ENCODE measurements around the gene ARHGAP23.

DNA sequence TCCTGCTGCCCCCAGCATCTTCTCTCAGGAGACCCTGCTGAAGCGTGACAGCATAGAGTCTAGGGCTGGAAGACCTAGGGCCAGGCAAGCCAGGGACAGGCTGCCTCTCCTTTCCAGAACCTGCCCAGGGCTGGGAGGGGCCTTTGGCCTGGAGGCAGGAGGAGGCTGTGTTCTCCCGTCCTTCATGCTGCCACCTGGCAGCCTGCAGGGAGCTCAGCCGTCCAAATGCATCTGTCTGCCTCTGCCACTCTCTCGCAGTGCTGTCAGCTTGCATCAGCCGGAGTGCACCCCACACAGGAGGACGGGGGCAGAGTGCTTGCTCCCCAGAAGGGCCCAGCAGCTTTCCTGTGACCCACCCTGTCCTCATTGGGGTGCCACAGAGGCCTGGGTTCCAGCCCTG lies 31.3 kb downstream of the ARHGAP23 start:
- TF ChIP-seq, protein P1, sequence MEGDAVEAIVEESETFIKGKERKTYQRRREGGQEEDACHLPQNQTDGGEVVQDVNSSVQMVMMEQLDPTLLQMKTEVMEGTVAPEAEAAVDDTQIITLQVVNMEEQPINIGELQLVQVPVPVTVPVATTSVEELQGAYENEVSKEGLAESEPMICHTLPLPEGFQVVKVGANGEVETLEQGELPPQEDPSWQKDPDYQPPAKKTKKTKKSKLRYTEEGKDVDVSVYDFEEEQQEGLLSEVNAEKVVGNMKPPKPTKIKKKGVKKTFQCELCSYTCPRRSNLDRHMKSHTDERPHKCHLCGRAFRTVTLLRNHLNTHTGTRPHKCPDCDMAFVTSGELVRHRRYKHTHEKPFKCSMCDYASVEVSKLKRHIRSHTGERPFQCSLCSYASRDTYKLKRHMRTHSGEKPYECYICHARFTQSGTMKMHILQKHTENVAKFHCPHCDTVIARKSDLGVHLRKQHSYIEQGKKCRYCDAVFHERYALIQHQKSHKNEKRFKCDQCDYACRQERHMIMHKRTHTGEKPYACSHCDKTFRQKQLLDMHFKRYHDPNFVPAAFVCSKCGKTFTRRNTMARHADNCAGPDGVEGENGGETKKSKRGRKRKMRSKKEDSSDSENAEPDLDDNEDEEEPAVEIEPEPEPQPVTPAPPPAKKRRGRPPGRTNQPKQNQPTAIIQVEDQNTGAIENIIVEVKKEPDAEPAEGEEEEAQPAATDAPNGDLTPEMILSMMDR (conservative IDR thresholded peaks at IDR 0.05 in 1 of 2, IDR thresholded peaks at IDR 0.05 in 1 of 2; ENCODE audit: extremely low read depth in 1 of 2, insufficient read depth in 1 of 2, low read depth in 1 of 2, low read length in 2 of 2) = no peak
- no peak for TF ChIP-seq EZH2 (IDR thresholded peaks at IDR 0.05; ENCODE audit: borderline replicate concordance, low read length)

Measured in mammary epithelial cell (primary cell).